Jurkat, Clone E6-1 (cell line): Measurements from ENCODE around the gene FRMD8.

Source experiments
- DNase-seq: peaks from one replicate; pipeline ENCODE4 v3.0.0-alpha.2; 2011; ENCODE audit warnings: low read depth, low spot score
- H3K4me3 ChIP-seq: 2 replicates; pipeline ENCODE4 v1.5.1; 2011; ENCODE audit warnings: mild to moderate bottlenecking, low read length, control low read depth, moderate library complexity

Gene FRMD8

GRCh38 chr11:65430406-65431217, 44.2 kb downstream of the FRMD8 start:
- DNase-seq: no peak
- H3K4me3 ChIP-seq: peak overlapping the region; percentile 4

- H3K4me3 ChIP-seq: no peak overlapping the region
- DNase-seq: no peak
These were observed 45.1 kb downstream of the FRMD8 start for GRCh38 chr11:65431451-65432099.

- no peak for DNase-seq
- no peak overlapping the region for H3K4me3 ChIP-seq
These were observed 45.7 kb downstream of the FRMD8 start for GRCh38 chr11:65432100-65432650.

- H3K4me3 ChIP-seq: no peak overlapping the region
- no peak for DNase-seq
These were observed 46.5 kb downstream of the FRMD8 start for GRCh38 chr11:65432686-65433582.

- no peak for DNase-seq
- H3K4me3 ChIP-seq: no peak overlapping the region
These were observed 47.2 kb downstream of the FRMD8 start for GRCh38 chr11:65433657-65434056.

- no peak for DNase-seq
- H3K4me3 ChIP-seq: no peak overlapping the region
These were observed 47.7 kb downstream of the FRMD8 start for GRCh38 chr11:65434057-65434666.

- no peak overlapping the region for H3K4me3 ChIP-seq
- DNase-seq: no peak
These were observed 48.4 kb downstream of the FRMD8 start for GRCh38 chr11:65434667-65435410.

GRCh38 chr11:65435411-65435931, 49.0 kb downstream of the FRMD8 start:
- no peak overlapping the region for H3K4me3 ChIP-seq
- DNase-seq: no peak

GRCh38 chr11:65435981-65436411, 49.6 kb downstream of the FRMD8 start:
- DNase-seq: no peak
- no peak overlapping the region for H3K4me3 ChIP-seq

GRCh38 chr11:65436412-65437032, 50.1 kb downstream of the FRMD8 start:
- H3K4me3 ChIP-seq: no peak overlapping the region
- no peak for DNase-seq

GRCh38 chr11:65437436-65438227, 51.2 kb downstream of the FRMD8 start:
- no peak overlapping the region for H3K4me3 ChIP-seq
- DNase-seq: no peak

GRCh38 chr11:65438257-65439151, 52.1 kb downstream of the FRMD8 start:
- no peak for DNase-seq
- no peak overlapping the region for H3K4me3 ChIP-seq

- H3K4me3 ChIP-seq: no peak overlapping the region
- DNase-seq: no peak
These were observed 53.1 kb downstream of the FRMD8 start for GRCh38 chr11:65439331-65440181.

- H3K4me3 ChIP-seq: no peak overlapping the region
- DNase-seq: no peak
These were observed 54.5 kb downstream of the FRMD8 start for GRCh38 chr11:65440831-65441499.
